ENCODE measurements around the gene IQSEC3.

GRCh38 chr12:102879-103168 lies 36.3 kb downstream of the IQSEC3 start:
- TF ChIP-seq, protein P1, sequence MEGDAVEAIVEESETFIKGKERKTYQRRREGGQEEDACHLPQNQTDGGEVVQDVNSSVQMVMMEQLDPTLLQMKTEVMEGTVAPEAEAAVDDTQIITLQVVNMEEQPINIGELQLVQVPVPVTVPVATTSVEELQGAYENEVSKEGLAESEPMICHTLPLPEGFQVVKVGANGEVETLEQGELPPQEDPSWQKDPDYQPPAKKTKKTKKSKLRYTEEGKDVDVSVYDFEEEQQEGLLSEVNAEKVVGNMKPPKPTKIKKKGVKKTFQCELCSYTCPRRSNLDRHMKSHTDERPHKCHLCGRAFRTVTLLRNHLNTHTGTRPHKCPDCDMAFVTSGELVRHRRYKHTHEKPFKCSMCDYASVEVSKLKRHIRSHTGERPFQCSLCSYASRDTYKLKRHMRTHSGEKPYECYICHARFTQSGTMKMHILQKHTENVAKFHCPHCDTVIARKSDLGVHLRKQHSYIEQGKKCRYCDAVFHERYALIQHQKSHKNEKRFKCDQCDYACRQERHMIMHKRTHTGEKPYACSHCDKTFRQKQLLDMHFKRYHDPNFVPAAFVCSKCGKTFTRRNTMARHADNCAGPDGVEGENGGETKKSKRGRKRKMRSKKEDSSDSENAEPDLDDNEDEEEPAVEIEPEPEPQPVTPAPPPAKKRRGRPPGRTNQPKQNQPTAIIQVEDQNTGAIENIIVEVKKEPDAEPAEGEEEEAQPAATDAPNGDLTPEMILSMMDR (IDR thresholded peaks at IDR 0.05): no peak
- no peak for TF ChIP-seq POLR2A (IDR thresholded peaks at IDR 0.05)

Measured in heart left ventricle (tissue), 13 donors.